ENCODE measurements around the gene B3GNT7.
"Not testable (repeated sequence)": the region's sequence is repeated elsewhere in the genome, so short reads cannot be mapped to it uniquely, and the experiment has no call there.

B3GNT7 gene

DNA sequence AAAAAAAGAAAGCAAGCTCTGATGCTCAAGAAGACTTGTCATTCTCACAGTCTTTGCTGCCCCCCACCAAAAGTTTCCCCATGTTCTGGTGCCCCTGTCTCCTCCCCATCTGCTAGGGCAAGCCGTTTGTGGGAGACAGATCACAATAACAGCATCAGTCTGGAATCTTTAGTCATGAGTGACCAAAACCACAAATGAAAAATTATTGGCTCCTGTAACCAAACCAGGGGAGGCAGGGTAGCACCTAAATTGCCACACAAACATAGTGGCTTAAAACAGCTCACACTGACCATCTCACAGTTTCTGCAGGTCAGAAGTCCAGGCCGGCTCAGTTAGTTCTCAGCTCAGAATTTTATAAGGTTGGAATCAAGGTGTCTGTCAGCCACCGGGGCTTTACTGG is 9.1 kb upstream of the B3GNT7 start:
- no peak for DNase-seq

DNA sequence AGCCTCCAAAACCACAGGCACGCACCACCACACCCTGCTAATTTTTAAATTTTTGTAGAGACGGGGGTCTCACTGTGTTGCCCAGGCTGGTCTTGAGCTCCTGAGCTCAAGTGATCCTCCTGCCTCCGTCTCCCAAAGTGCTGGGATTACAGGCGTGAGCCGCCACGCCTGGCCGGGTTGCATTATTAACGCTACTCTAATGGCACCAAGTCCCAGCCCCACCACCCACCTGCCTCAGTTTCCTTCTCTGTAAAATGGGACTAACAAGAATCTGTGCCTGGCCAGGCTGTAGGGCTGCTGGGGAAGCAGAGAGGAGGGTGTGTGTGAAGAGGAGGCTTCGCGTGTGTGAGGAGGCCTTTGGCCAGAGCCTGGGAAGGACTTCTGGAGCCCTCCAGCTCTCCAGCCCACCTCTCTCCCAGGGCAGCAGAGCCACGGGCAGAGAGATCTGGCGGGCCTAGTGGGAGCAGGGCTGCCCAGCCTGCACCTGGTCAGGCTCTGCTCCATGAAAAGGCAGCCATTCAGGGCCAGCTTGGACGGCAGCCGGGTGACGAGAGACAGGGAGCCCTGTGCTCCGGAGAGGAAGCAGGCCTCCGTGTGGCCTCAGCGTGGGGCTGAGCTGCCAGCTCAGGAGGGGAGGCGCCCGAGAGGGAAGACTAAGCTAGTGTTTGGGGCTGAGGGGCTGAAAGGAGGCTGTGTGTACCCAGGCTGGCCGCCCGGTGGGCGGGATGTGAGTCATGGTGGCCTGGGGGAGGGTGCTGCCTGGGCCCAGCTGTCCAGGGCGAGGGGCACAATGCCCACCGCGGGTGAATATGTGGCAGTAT is 7.4 kb upstream of the B3GNT7 start:
- no peak for DNase-seq

DNA sequence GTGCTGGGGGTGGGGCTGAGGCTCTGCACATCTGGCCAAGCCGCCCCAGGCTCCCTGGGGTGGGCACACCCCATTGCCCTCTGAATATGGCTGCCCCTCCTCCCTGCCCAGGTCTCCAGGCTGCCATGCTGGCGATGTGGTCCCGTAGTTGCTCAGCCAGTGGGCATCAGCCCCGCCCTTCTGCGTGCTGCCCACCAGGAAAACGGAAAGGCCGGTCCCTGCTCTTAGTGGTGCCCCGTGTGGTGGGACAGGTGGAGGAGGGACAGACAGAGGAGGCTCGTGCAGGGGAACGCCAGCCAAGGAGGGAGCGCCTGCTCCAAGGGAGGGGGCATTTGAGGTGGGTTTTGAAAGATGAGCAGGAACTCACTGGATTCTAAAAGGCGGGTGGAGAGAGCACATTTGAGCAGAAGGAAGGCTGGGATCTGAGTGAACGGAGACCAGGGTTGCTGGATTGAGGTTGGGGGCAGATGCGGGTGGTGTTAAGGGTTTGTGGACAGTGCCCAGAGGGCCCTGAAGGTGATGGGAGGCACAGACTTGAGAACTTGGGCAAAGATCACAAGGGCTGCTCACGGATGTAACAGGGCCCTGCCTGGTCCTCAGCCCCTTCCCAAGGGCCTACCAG is 6.7 kb upstream of the B3GNT7 start:
- no peak for DNase-seq

DNA sequence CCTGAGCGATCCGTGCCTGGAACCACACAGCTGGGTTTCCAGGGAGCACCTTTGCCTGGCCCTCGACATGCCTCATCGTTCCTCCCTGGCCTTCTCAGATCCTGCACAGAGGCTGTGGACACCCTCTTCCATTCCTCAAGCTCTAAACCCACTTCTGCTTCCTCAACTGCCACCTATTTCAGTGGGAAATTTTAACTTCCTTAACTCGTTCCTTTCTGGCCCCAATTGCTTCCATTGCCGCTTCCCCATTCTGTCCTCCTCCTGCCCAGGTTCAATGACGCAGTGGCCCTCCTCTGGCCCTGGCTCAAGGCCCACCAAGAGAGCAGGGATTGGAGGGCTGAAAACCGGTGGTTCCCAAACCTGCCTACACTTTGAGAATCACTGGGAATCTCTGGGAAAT is 4.8 kb upstream of the B3GNT7 start:
- DNase-seq, result no peak

DNA sequence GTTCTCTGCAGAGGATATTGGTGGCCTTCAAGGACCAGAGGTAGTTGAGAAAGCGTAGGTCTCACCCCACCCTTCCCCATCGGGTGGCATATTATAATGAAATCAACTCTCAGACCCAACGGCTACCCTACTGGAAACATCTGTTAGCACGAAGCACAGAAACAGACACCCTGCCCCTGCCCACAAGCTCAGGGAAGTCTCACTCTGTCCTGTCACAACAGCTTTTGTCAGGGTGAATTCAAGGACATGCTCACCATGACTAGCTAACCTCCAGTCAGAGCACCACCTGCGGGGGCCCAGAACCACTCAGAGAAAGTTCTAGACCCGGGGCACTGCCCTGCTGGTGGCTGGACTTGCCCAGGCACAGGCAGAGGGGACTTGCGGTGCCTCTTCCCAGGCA is 3.5 kb upstream of the B3GNT7 start:
- no peak for DNase-seq

DNA sequence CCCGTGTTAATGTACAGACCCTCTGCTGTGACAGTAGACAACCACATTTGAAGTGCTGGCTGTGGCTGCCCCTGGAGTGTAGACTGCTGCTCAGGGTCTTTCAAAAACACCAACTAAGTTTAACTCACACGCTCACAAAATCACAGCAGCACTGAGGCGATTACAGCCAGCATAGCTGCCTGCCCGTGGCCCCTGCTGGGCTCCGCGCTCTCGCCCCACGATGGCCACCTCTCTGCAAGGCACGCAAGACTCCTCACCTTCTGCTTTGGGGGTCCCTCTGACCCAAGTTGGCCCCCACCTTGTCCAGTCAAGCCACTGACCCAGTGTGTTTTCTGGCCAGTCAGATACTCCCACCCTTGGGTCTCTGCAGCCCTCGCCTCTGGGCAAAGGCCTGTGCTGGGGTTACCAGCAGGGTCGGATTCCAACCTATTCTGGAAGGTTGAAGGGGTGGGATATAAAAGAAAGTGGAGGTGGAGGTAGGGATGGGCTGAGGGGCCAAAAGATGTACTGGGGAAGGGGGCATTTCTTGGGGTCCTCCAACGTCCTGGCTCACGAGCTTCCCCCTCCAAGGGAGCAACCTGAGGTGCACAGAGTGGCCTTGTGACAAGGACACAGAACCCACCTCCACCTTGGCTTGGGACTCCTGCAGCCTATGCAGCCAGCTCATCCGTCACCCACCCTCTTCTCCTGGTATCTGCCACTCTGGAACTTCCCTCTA is 2.9 kb upstream of the B3GNT7 start:
- DNase-seq, result no peak

DNA sequence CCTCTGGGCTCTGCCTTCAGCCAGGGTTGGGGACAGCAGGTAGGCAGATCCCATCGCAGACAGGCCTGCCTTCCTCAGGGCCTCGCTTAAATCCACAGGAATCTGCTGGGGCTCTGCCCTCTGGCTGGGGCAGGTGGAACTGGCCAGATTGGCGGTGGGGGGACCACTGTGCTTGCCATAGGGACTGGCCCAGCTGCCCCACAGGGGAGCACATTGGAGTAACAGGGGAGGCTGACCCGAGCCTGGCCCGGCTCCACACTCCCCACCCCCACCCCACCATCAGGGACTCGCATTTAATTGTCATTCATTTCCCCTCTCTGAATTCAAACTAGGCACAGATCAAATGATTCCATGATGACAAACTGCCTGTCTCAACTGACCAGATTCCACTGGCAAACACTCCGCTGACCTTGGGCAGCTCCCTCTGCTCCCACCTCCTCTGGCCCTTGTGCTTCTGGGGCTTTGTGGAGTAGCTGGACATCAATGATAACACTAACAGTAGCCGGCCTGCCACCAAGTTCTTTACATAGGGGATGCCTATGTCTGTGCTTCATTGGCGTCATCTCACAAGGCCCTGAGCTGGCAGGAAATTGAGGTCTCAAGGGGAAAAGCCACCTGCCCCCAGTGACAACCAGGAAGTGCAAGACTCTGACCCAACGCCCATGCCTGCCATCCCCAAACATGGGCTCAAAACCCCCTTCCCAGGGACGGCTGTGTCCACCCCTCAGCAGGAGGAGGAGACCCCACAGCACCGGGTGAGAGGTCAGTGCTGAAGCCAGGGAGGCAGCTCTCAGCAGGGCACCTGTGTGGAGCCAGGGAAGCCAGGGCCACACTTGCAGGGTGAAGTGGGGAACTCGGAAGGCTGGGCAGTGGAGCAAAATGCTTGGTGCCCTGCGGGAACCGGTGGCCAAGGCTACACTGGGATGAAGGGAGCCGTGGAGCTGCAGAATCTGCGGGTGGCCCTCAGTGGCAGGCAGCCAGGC is 2.1 kb upstream of the B3GNT7 start:
- no peak for DNase-seq

DNA sequence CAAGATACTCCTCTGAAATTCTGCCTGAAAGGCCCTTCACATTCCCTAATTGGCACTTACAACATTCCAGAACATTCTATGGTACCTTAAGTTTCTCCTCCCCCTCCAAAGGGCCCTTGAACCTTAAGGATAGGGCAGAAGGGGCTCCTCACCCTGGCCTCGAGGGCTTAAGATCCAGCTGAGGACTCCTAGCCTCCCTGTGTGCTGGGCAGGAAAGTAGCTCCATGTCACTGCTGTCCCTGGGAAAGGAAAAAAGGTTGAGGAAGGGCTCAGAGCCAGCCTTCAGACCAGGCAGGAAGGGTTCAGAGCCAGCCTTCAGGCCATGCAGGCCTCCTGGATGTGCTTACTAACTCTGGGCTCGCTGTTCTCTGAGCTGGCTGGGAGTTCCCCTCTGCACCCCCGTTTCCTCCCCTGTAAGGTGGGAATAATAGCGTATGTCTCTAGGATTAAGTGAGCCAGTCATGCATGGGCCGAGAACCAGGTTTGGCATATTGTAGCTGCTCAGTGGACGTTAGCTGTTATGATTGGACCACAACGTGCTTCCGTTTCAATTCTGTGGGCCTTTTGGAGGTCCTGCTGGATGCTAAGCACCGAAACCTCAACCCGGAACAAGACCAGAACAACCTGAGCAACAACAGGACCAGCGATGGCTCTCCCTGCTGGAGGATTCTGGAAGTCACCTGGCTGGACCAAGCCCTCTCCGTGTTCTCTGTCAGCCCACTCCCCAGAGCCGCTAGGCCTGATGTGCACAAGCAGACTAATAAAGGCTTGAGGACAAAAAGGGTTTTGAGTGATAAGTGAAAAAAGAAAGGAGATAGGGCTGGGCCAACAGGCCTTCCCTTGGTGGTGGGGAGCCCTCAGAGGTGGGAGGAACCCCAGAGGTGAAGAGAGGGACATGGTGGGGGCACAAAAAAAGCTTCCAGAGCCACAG is 1.0 kb upstream of the B3GNT7 start:
- DNase-seq, result no peak

DNA sequence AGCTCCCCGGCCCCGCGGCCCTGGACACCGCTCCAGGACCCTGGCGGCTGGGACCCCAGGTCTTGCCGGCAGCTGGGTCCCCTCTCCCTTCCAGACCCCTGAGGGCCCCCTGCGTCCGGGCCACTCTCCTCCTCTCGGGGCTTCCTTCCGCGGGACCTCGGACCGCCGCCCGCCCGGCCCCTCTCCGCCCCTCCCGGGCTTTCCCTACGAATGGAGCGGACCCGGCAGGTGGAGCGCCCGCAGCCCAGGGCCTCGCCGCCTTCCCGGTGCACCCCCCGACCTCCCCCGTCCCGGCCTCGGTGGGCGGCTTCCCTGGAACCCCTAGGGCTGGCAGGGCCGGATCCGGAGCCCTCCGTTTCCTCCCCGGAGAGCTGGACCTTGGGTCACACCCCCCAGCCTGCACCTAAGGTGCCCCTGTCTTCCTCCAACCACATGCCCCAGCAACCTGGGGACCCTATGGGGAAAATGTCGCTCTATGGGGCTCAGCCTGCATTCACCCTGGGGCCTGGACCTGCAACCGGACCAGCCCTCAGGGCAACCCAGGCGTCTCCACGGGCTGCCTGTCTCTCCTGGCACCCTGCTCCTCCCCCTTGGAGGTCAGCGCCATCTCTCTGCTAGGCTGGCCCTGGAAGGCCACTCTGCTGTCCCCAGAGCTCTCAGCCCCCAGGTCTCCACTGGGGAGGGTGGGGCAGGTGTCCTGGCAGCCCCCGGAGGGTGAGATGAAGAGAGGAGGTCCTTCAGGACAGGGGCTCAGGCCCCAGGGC is 730 bp downstream of the B3GNT7 start:
- DNase-seq, result no peak

DNA sequence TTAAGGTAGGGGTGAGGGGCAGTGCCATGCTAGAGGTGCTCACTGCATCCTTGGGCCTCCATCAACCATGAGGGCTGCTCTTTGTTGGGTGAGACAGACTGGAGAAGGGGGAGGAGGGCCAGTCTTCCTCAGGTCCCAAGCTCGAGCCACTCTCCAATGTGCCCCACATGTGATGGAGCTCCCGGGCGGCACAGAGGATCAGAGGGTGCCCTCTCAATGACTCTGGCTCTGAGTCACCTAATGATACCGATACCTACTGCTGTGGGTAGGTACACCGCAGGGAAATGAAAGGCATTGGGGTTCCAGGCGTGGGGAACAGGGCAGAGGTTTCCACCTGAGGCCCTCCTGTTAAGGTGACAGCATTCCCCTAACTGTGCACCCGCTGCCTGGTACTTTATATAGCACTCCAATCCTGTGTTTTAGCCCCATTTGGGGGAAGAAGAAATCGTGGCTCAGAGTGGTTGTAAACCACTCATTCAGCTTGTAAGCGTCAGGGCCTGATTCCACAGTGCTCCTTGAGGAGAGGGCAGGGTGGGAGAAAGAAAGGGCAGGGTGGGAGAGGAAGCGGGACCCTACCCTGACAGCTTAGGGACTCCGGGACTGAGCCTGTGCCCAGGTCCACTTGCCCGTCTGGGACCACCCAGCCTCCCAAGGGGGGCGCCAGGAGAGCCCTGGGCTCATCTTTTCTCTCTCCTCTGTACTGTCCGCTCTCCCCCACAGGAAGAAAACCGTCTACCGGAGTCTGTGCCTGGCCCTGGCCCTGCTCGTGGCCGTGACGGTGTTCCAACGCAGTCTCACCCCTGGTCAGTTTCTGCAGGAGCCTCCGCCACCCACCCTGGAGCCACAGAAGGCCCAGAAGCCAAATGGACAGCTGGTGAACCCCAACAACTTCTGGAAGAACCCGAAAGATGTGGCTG is 1.8 kb downstream of the B3GNT7 start:
- no peak for DNase-seq

DNA sequence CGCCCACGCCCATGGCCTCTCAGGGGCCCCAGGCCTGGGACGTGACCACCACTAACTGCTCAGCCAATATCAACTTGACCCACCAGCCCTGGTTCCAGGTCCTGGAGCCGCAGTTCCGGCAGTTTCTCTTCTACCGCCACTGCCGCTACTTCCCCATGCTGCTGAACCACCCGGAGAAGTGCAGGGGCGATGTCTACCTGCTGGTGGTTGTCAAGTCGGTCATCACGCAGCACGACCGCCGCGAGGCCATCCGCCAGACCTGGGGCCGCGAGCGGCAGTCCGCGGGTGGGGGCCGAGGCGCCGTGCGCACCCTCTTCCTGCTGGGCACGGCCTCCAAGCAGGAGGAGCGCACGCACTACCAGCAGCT is 2.4 kb downstream of the B3GNT7 start:
- no peak for DNase-seq

DNA sequence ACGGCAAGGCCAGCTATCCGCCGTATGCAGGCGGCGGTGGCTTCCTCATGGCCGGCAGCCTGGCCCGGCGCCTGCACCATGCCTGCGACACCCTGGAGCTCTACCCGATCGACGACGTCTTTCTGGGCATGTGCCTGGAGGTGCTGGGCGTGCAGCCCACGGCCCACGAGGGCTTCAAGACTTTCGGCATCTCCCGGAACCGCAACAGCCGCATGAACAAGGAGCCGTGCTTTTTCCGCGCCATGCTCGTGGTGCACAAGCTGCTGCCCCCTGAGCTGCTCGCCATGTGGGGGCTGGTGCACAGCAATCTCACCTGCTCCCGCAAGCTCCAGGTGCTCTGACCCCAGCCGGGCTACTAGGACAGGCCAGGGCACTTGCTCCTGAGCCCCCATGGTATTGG is 3.1 kb downstream of the B3GNT7 start:
- no peak for DNase-seq

DNA sequence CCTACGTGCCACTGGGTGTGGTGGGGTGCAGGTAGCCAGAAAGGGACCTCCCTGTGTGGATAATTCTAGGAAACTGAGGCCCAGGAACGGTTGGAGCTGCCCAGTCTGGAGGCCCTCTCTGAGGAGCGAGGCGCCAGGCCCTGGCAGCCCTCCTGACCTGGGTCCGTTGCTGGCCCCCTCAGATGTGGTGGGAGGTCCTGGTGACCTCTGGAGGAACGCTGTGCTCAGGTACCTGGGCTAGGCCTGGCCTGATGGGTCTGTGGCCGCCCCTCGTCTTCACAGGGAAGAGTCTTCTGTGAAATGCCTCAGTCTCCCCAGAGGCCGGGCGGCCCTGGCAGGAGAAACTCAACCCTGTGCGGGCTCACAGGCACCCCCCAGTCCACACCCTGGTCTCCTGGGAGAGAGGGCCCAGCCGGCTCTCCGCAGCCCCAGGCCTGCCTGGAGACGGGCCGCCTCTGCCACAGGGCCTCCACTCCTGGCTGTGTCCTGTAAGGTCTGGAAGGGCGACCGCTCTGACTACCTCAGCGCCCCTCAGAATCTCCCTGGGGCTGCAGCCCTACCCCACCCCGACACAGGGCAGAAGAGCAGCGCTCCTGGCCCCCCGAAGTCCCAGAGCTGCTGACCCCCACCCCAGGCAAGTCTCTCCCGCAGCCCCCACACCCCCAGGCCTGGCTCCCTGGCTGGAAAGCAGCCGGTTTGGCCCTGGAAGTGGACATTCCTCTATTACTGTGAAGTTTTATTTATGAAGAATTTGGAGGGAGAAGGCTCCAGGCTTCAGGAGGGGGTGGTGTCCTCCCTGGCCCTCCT is 3.7 kb downstream of the B3GNT7 start:
- no peak for DNase-seq

DNA sequence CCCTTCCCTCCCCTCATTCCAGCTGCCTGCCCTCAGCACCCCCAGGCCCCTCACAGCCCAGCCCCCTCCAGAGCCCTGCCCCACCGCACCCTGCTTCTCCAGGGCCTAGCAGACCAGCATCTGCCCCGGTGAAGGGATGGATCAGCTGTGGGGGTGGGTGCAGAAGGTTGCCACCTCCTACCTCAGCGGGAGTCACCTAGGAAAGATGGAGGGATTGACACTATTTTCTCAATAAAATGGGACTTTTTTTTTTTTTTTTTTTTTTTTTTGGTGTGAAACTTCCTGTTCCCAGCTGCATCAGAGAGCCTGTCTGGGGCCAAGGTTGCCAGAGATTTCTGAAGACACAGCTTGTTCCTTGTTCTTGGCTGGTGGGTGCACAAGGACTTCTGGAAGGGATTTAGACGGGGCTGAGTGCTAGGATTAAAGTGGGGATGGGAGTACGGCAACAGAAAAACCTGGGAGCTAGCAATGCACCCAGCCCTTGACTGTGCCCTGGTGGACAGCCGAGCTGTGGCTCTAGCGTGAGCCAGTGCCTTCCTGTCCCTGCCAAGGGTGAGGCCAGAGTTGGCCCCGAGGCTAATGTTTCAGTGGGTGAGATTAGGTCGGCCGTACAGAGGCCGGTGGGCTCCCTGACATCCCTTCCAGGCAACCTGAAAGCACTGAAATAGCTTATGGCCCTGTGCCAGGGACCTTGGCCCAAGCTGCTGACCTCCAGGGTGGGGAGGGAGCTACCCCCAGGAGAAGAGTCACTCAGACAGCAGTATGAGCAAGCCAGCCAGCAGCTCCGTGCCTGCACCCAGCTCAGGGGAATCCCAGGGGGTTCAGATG is 4.6 kb downstream of the B3GNT7 start:
- DNase-seq, result no peak

DNA sequence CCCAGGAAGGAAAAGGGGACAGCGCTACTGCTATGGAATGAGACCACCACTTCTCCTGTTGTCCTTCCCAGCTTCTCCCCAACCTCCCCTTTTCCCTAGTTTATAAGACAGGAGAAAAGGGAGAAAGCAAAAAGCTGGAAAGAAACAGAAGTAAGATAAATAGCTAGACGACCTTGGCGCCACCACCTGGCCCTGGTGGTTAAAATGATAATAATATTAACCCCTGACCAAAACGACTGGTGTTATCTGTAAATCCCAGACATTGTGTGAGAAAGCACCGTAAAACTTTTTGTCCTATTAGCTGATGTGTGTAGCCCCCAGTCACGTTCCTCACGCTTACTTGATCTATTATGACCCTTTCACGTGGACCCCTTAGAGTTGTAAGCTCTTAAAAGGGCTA is 5.2 kb downstream of the B3GNT7 start:
- not testable (repeated sequence) for DNase-seq

DNA sequence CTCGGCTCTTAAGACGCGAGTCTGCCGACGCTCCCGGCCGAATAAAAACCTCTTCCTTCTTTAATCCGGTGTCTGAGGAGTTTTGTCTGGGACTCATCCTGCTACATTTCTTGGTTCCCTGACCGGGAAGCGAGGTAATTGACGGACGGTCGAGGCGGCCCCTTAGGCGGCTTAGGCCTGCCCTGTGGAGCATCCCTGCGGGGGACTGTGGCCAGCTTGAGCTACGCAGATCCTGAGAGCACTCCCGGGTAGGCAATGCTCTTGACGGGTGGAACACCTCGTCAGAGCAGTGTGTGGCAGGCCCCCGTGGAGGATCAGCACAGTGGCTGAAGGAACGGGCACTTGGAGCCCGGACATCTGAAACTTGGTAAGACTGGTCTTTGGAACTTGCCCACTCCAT is 5.6 kb downstream of the B3GNT7 start:
- DNase-seq, result not testable (repeated sequence)

DNA sequence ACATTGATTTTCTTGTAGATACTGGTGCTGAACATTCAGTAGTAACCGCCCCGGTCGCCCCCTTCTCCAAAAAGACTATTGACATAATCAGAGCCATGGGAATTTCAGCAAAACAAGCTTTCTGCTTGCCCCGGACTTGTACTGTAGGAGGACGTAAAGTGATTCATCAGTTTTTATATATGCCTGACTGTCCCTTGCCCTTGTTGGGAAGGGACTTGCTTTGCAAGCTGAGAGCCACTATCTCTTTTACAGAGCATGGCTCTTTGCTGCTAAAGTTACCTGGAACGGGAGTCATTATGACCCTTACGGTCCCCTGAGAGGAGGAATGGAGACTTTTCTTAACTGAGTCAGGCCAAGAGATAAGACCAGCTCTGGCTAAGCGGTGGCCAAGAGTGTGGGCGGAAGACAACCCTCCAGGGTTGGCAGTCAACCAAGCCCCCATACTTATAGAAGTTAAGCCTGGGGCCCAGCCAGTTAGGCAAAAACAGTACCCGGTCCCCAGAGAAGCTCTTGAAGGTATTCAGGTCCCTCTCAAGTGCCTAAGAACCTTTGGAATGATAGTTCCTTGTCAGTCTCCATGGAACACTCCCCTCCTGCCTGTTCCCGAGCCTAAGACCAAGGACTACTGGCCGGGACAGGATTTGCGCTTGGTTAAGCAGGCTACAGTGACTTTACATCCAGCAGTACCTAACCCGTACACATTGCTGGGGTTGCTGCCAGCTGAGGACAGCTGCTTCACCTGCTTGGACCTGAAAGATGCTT is 8.1 kb downstream of the B3GNT7 start:
- DNase-seq, result not testable (repeated sequence)

All from NCI-H1436 (cell line).